Panc1 (cell line): ENCODE measurements around the gene SLC12A3. TPM values are rescaled to one million over a fixed set of nuclear protein-coding genes. Genes with fewer than 3 reads are reported as not detected.

ENCODE experiments used
- ATAC-seq: fragments of 200-7000 bp; cut with Tn5 transposase; 2 replicates; pipeline ENCODE4 v1.9.1; 2020; ENCODE audit warnings: mild to moderate bottlenecking, moderate library complexity
- BruUV-seq: library from RNA; stranded (reverse); fragments of 400-500 nt; replicated peaks from 2 replicates; lab custom pipeline; 2021; lab: Mats Ljungman, UMichigan
- CTCF ChIA-PET: fragments of 300-600 bp; sonication (Branson Sonifier 250); formaldehyde crosslinking; loops from one replicate; lab custom pipeline; 2022; ENCODE audit warnings: antibody characterized with exemption; lab: Charles Lee
- POLR2A ChIA-PET: fragments of 300-600 bp; sonication (Branson Sonifier 250); formaldehyde crosslinking; loops from one replicate; lab custom pipeline; 2022; ENCODE audit warnings: antibody characterized with exemption; lab: Charles Lee
- DNase-seq: peaks from one replicate; pipeline ENCODE4 v3.0.0-alpha.2; 2010; ENCODE audit warnings: low read depth, low spot score
- H3K27ac ChIP-seq: 2 replicates; pipeline ENCODE4 v1.5.1; 2011; ENCODE audit warnings: mild to moderate bottlenecking, low read length, inconsistent platforms
- H3K27me3 ChIP-seq: fragments of 200-500 bp; sonication (Bioruptor generic); 2 replicates; pipeline ENCODE4 v1.6.0; 2014; ENCODE audit warnings: low read length, inconsistent platforms; ENCODE audit not compliant: control insufficient read depth, insufficient read depth
- H3K36me3 ChIP-seq: fragments of 200-500 bp; sonication (Bioruptor generic); 2 replicates; pipeline ENCODE4 v1.5.1; 2014; ENCODE audit warnings: inconsistent platforms, mild to moderate bottlenecking, low read length, moderate library complexity; ENCODE audit not compliant: control insufficient read depth, insufficient read depth
- H3K4me1 ChIP-seq: 2 replicates; pipeline ENCODE4 v1.5.1; 2011; ENCODE audit warnings: inconsistent platforms, mild to moderate bottlenecking, low read length, moderate library complexity; ENCODE audit not compliant: control insufficient read depth, insufficient read depth
- H3K4me3 ChIP-seq, 2 experiments: 2 replicates each; pipeline ENCODE4 v1.5.1; 2011 to 2012; ENCODE audit warnings: low read depth in 2 of 2, low read length in 2 of 2, mild to moderate bottlenecking in 2 of 2, inconsistent platforms in 1 of 2, moderate library complexity in 1 of 2
- H3K9me3 ChIP-seq: fragments of 200-500 bp; sonication (Bioruptor generic); 2 replicates; pipeline ENCODE4 v1.5.1; 2014; ENCODE audit warnings: low read depth, mild to moderate bottlenecking, inconsistent platforms, low read length, moderate library complexity; ENCODE audit not compliant: control insufficient read depth, insufficient read depth
- POLR2AphosphoS5 ChIP-seq: IDR thresholded peaks from 2 replicates; pipeline ENCODE4 v1.6.1; 2012; ENCODE audit warnings: mild to moderate bottlenecking, low read depth, low read length, moderate library complexity
- SIN3A ChIP-seq: IDR thresholded peaks from 2 replicates; pipeline ENCODE4 v1.6.1; 2012; ENCODE audit warnings: low read depth, mild to moderate bottlenecking, low read length, moderate library complexity, borderline replicate concordance; ENCODE audit not compliant: insufficient read depth
- TCF7L2 ChIP-seq: IDR thresholded peaks from 2 replicates; pipeline ENCODE4 v1.6.1; 2011; ENCODE audit warnings: mild to moderate bottlenecking, low read depth, low read length, inconsistent platforms
- in situ Hi-C: cut with HindIII; loops from 2 replicates; pipeline ENCODE4 v1.10.0; 2016; ENCODE audit warnings: low sequenced_read_pairs, low pct_unique_long_range_greater_than_20kb
- intact Hi-C: fragments of 100-400 bp; cut with micrococcal nuclease; formaldehyde crosslinking; loops from one replicate; pipeline ENCODE4 v1.10.0; 2022; ENCODE audit not compliant: unreplicated experiment
- total RNA-seq: library from RNA; stranded (reverse); gene quantifications from one replicate; pipeline ENCODE4 v1.2.1, GENCODE V29; 2021; ENCODE audit not compliant: unreplicated experiment
- TF ChIP-seq, protein P1 (sequence below), 2 experiments: IDR thresholded peaks; 2 replicates each; pipeline ENCODE4 v1.6.1; 2011 to 2012; ENCODE audit warnings: low read depth in 2 of 2, control low read depth in 1 of 2, low read length in 1 of 2, mild to moderate bottlenecking in 1 of 2, moderate library complexity in 1 of 2; ENCODE audit not compliant: insufficient read depth in 1 of 2
- TF ChIP-seq, protein P2 (sequence below): fragments of 450-650 bp; IDR thresholded peaks from 2 replicates; pipeline ENCODE4 v1.5.1; 2017; ENCODE audit warnings: mild to moderate bottlenecking

The SLC12A3 gene
- total RNA-seq, 1 experiment from 2014 or later: 0.15 TPM

DNA sequence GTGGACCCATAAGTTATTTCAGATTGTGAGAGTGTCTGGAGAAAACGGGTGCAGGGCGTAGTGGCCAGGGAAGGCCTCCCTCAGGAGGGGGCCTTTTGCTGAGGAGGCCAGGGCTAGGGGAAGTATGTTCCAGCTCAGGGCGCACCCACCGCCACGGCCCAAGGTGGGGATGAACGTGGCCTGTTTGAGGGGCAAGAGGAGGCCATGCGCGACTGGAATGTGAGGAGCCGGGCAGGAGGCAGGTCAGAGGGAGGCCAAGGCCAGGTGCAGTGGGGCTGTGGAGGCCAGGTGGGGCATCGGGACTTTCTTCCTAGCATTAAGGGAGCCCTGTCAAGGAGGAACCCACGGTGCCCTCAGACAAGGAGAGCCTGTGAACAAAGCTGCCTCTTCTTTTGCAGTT lies 26.7 kb downstream of the SLC12A3 start:
- DNase-seq (no peak), ATAC-seq (no peak)
- TF ChIP-seq SIN3A (no peak), TCF7L2 (no peak), POLR2AphosphoS5 (no peak)
- TF ChIP-seq, protein P1, sequence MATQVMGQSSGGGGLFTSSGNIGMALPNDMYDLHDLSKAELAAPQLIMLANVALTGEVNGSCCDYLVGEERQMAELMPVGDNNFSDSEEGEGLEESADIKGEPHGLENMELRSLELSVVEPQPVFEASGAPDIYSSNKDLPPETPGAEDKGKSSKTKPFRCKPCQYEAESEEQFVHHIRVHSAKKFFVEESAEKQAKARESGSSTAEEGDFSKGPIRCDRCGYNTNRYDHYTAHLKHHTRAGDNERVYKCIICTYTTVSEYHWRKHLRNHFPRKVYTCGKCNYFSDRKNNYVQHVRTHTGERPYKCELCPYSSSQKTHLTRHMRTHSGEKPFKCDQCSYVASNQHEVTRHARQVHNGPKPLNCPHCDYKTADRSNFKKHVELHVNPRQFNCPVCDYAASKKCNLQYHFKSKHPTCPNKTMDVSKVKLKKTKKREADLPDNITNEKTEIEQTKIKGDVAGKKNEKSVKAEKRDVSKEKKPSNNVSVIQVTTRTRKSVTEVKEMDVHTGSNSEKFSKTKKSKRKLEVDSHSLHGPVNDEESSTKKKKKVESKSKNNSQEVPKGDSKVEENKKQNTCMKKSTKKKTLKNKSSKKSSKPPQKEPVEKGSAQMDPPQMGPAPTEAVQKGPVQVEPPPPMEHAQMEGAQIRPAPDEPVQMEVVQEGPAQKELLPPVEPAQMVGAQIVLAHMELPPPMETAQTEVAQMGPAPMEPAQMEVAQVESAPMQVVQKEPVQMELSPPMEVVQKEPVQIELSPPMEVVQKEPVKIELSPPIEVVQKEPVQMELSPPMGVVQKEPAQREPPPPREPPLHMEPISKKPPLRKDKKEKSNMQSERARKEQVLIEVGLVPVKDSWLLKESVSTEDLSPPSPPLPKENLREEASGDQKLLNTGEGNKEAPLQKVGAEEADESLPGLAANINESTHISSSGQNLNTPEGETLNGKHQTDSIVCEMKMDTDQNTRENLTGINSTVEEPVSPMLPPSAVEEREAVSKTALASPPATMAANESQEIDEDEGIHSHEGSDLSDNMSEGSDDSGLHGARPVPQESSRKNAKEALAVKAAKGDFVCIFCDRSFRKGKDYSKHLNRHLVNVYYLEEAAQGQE (IDR thresholded peaks at IDR 0.05; ENCODE audit: insufficient read depth in 1 of 2, low read depth in 2 of 2, low read length in 1 of 2): no peak
- TF ChIP-seq, protein P2, sequence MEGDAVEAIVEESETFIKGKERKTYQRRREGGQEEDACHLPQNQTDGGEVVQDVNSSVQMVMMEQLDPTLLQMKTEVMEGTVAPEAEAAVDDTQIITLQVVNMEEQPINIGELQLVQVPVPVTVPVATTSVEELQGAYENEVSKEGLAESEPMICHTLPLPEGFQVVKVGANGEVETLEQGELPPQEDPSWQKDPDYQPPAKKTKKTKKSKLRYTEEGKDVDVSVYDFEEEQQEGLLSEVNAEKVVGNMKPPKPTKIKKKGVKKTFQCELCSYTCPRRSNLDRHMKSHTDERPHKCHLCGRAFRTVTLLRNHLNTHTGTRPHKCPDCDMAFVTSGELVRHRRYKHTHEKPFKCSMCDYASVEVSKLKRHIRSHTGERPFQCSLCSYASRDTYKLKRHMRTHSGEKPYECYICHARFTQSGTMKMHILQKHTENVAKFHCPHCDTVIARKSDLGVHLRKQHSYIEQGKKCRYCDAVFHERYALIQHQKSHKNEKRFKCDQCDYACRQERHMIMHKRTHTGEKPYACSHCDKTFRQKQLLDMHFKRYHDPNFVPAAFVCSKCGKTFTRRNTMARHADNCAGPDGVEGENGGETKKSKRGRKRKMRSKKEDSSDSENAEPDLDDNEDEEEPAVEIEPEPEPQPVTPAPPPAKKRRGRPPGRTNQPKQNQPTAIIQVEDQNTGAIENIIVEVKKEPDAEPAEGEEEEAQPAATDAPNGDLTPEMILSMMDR: no peak
- intact Hi-C loops: no loop called here
- H3K4me3 ChIP-seq: no peak overlapping the region
- H3K9me3 ChIP-seq: no peaks in the 10 kb centered on the region
- BruUV-seq: no TSS peak
- H3K4me1 ChIP-seq: no peaks in the 10 kb centered on the region
- ChIA-PET CTCF (no interaction called here), POLR2A (no interaction called here)
- in situ Hi-C loops: no loop called here
- no peaks in the 10 kb centered on the region for H3K36me3 ChIP-seq
- no peak overlapping the region for H3K27ac ChIP-seq
- no peaks in the 10 kb centered on the region for H3K27me3 ChIP-seq

DNA sequence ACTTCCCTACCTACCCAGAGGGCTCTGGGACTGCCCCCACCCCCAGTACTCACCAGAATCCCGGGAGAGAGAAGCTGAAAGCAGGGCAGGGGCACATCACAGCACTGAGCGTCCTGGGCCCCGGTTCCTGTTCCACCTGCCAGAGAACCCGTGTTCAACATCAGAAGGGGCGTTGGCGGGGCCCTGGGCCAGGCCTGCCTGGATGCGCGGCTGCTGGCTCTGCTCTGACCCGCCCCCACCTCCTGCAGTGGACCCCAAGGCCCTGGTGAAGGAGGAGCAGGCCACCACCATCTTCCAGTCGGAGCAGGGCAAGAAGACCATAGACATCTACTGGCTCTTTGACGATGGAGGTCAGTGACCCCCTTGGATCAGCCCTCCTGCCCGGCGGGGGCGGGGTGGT lies 27.7 kb downstream of the SLC12A3 start:
- H3K9me3 ChIP-seq: no peaks in the 10 kb centered on the region
- H3K36me3 ChIP-seq: no peaks in the 10 kb centered on the region
- H3K4me1 ChIP-seq: no peaks in the 10 kb centered on the region
- no peak overlapping the region for H3K4me3 ChIP-seq
- ATAC-seq (no peak), DNase-seq (no peak)
- no peak for TF ChIP-seq TCF7L2
- no peak for TF ChIP-seq POLR2AphosphoS5
- TF ChIP-seq SIN3A: no peak
- TF ChIP-seq, protein P1 (IDR thresholded peaks at IDR 0.05; ENCODE audit: insufficient read depth in 1 of 2, low read depth in 2 of 2, low read length in 1 of 2): no peak
- TF ChIP-seq, protein P2: no peak
- no peak overlapping the region for H3K27ac ChIP-seq
- ChIA-PET POLR2A (no interaction called here), CTCF (no interaction called here)
- no peaks in the 10 kb centered on the region for H3K27me3 ChIP-seq
- intact Hi-C loops: no loop called here
- no TSS peak for BruUV-seq
- in situ Hi-C loops: no loop called here
